Calu3 (cell line): Measurements from ENCODE around the gene DEPDC5. TPM values are rescaled to one million over a fixed set of nuclear protein-coding genes. Genes with fewer than 3 reads are reported as not detected.

ENCODE experiments used
- BruUV-seq: library from RNA; stranded (reverse); fragments of 400-500 nt; replicated peaks from 2 replicates; lab custom pipeline; 2021; lab: Mats Ljungman, UMichigan
- CTCF ChIA-PET: fragments of 300-600 bp; sonication (Branson Sonifier 250); formaldehyde crosslinking; loops from one replicate; lab custom pipeline; 2022; ENCODE audit warnings: antibody characterized with exemption; lab: Charles Lee
- DNase-seq: peaks from one replicate; pipeline ENCODE4 v3.0.0; 2022
- H3K27ac Mint-ChIP-seq: one replicate; pipeline ENCODE4 v1.8.0; 2022; ENCODE audit warnings: mixed read lengths; ENCODE audit not compliant: unreplicated experiment
- H3K27me3 Mint-ChIP-seq: one replicate; pipeline ENCODE4 v1.8.0; 2022; ENCODE audit warnings: mixed read lengths; ENCODE audit not compliant: unreplicated experiment
- H3K36me3 Mint-ChIP-seq: one replicate; pipeline ENCODE4 v1.8.0; 2022; ENCODE audit warnings: mild to moderate bottlenecking, moderate library complexity, mixed read lengths; ENCODE audit not compliant: insufficient read depth, unreplicated experiment
- H3K4me1 Mint-ChIP-seq: one replicate; pipeline ENCODE4 v1.8.0; 2022; ENCODE audit warnings: mild to moderate bottlenecking, low read depth, mixed read lengths; ENCODE audit not compliant: unreplicated experiment
- H3K4me3 Mint-ChIP-seq: one replicate; pipeline ENCODE4 v1.8.0; 2022; ENCODE audit warnings: mild to moderate bottlenecking, low read depth, moderate library complexity, mixed read lengths; ENCODE audit not compliant: unreplicated experiment
- H3K9me3 Mint-ChIP-seq: one replicate; pipeline ENCODE4 v1.8.0; 2022; ENCODE audit warnings: low read depth, mixed read lengths; ENCODE audit not compliant: unreplicated experiment
- CTCF ChIP-seq: fragments of 200-600 bp; IDR thresholded peaks from one replicate; pipeline ENCODE4 v1.8.0; 2022; ENCODE audit warnings: antibody characterized with exemption; ENCODE audit not compliant: unreplicated experiment
- intact Hi-C: fragments of 100-400 bp; cut with micrococcal nuclease; formaldehyde crosslinking; loops from one replicate; pipeline ENCODE4 v1.10.0; 2022; ENCODE audit not compliant: unreplicated experiment
- total RNA-seq: library from RNA; stranded (reverse); gene quantifications from 2 replicates; pipeline ENCODE4 v1.2.3, GENCODE V29; 2022

DEPDC5 gene
- total RNA-seq, 1 experiment from 2014 or later = 33.1 TPM

DNA sequence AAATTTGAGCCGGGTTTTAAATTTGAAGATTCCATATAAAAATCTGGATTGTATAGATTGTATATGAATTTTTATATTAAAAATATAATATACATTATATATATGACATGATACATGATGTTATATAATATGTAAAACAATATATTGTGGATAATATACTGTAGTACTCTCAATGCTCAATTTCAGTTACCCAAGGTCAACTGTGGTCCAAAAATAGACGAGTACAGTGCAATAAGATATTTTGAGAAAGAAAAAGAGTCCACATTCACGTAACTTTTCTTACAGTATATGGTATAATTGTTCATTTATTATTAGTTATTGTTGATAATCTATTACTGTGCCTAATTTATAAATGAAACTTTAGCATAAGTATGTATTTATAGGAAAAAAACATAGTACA is 96.3 kb downstream of the DEPDC5 start:
- intact Hi-C loops = no loop called here
- CTCF ChIA-PET = interaction anchor here (0.7 kb wide), 1 partner anchor 180 kb away, joined by 3 read pairs; no protein-coding TSS in a partner anchor
- Mint-ChIP-seq H3K27me3 (no peaks in the 10 kb centered on the region), H3K9me3 (no peaks in the 10 kb centered on the region), H3K27ac (no peak overlapping the region), H3K4me3 (no peak overlapping the region), H3K4me1 (no peaks in the 10 kb centered on the region), H3K36me3 (peaks cover 16% of the 10 kb centered on the region)
- no peak for DNase-seq
- BruUV-seq = no TSS peak
- TF ChIP-seq CTCF = no peak

GRCh38 chr22:31852691-31853421 is 99.0 kb downstream of the DEPDC5 start:
- TF ChIP-seq CTCF = no peak
- CTCF ChIA-PET = no interaction called here
- no peak for DNase-seq
- Mint-ChIP-seq H3K4me1 (no peaks in the 10 kb centered on the region), H3K27me3 (no peaks in the 10 kb centered on the region), H3K9me3 (no peaks in the 10 kb centered on the region), H3K4me3 (no peak overlapping the region), H3K27ac (no peak overlapping the region), H3K36me3 (peaks cover 11% of the 10 kb centered on the region)
- intact Hi-C loops = no loop called here
- BruUV-seq = no TSS peak

- H3K36me3 Mint-ChIP-seq = peaks cover 11% of the 10 kb centered on the region
- TF ChIP-seq CTCF = no peak
- H3K27me3 Mint-ChIP-seq = no peaks in the 10 kb centered on the region
- no peaks in the 10 kb centered on the region for H3K4me1 Mint-ChIP-seq
- H3K27ac Mint-ChIP-seq = no peak overlapping the region
- H3K4me3 Mint-ChIP-seq = no peak overlapping the region
- intact Hi-C loops = no loop called here
- DNase-seq = no peak
- CTCF ChIA-PET = interaction anchor here (0.7 kb wide), 2 partner anchors 7 to 8 kb away, joined by 3 read pairs; no protein-coding TSS in a partner anchor
- H3K9me3 Mint-ChIP-seq = no peaks in the 10 kb centered on the region
- BruUV-seq = no TSS peak
Measured at GRCh38 chr22:31853736-31854495, 100.1 kb downstream of the DEPDC5 start.

GRCh38 chr22:31857247-31857646 is 103.4 kb downstream of the DEPDC5 start:
- Mint-ChIP-seq H3K27me3 (no peaks in the 10 kb centered on the region), H3K36me3 (peaks cover 11% of the 10 kb centered on the region), H3K9me3 (no peaks in the 10 kb centered on the region), H3K27ac (no peak overlapping the region), H3K4me1 (no peaks in the 10 kb centered on the region), H3K4me3 (no peak overlapping the region)
- no peak for DNase-seq
- TF ChIP-seq CTCF = no peak
- BruUV-seq = no TSS peak
- intact Hi-C loops = no loop called here
- CTCF ChIA-PET = interaction anchor here (0.6 to 1.1 kb wide), 2 partner anchors 13 to 169 kb away, joined by 3 to 5 read pairs; no protein-coding TSS in a partner anchor
